ENCODE measurements around the gene IL34.
"Not testable (repeated sequence)": the region's sequence is repeated elsewhere in the genome, so short reads cannot be mapped to it uniquely, and the experiment has no call there.

Gene IL34

DNA sequence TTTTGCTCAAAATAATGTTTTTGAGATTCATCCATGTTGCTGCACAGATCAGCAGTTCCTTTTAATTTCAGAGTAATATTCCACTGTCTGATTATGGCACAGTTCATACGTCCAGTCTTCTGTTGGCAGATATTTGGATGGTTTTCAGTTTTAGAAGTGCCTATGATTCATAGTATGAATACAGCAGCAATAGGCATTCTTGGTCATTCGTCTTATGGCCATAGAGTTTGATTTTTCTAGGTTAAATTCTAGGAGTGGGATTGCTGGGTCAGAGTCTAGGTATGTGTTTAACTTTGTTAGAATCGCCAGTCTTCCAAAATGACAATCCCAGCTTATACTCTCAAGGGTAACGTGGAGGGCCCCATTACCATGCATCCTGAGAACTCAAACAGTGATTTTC, 11.5 kb upstream of the IL34 start:
- H3K36me3 ChIP-seq = no peaks in the 10 kb centered on the region
- no peaks in the 10 kb centered on the region for H3K27me3 ChIP-seq
- TF ChIP-seq, protein P1, sequence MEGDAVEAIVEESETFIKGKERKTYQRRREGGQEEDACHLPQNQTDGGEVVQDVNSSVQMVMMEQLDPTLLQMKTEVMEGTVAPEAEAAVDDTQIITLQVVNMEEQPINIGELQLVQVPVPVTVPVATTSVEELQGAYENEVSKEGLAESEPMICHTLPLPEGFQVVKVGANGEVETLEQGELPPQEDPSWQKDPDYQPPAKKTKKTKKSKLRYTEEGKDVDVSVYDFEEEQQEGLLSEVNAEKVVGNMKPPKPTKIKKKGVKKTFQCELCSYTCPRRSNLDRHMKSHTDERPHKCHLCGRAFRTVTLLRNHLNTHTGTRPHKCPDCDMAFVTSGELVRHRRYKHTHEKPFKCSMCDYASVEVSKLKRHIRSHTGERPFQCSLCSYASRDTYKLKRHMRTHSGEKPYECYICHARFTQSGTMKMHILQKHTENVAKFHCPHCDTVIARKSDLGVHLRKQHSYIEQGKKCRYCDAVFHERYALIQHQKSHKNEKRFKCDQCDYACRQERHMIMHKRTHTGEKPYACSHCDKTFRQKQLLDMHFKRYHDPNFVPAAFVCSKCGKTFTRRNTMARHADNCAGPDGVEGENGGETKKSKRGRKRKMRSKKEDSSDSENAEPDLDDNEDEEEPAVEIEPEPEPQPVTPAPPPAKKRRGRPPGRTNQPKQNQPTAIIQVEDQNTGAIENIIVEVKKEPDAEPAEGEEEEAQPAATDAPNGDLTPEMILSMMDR (IDR thresholded peaks at IDR 0.05) = no peak
- no peaks in the 10 kb centered on the region for H3K9me3 ChIP-seq
- no peak overlapping the region for H3K4me3 ChIP-seq (ENCODE audit: low read depth in 1 of 2, low read length in 1 of 2)
- no peaks in the 10 kb centered on the region for H3K4me1 ChIP-seq (ENCODE audit: control insufficient read depth in 1 of 2, insufficient read depth in 1 of 2, low read depth in 1 of 2, low read length in 1 of 2)
- H3K27ac ChIP-seq = no peak overlapping the region

DNA sequence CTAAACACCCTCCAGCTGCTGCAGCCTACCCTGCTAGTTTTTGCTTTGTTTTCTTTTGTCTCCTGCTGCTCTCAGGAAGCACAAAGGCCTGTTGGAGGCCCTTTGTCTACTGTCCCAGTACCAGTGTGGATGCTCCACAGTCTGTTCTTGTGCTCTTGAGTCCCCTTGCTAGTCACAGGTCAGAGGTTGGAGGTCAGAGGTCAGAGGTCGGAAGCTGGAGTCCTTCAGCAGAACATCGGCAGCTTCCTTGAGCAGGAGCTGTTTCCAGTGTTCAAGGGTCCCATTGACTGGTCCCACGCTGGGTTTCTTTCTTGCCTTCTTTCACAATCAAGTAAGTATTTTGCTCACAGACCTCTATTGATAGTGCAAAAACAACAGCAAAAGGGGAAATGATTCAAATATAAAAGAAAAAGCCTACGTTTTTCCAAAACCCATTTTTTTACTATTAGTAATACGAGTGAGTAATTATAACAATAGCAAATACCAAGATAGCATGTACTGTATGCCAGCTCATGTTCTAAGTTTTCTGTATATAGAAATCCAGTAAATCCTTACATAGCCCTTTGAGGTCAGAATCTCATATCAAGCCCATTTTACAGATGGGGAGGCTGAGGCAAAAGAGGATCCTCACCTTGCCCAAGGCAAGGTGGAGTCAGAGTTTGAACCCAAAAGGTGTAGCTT, 10.9 kb upstream of the IL34 start:
- Histone ChIP-seq H3K4me1 (ENCODE audit: control insufficient read depth in 1 of 2, insufficient read depth in 1 of 2, low read depth in 1 of 2, low read length in 1 of 2) (no peaks in the 10 kb centered on the region), H3K36me3 (no peaks in the 10 kb centered on the region), H3K27ac (no peak overlapping the region), H3K9me3 (no peaks in the 10 kb centered on the region), H3K27me3 (no peaks in the 10 kb centered on the region), H3K4me3 (ENCODE audit: low read depth in 1 of 2, low read length in 1 of 2) (no peak overlapping the region)
- TF ChIP-seq, protein P1 (IDR thresholded peaks at IDR 0.05) = no peak

DNA sequence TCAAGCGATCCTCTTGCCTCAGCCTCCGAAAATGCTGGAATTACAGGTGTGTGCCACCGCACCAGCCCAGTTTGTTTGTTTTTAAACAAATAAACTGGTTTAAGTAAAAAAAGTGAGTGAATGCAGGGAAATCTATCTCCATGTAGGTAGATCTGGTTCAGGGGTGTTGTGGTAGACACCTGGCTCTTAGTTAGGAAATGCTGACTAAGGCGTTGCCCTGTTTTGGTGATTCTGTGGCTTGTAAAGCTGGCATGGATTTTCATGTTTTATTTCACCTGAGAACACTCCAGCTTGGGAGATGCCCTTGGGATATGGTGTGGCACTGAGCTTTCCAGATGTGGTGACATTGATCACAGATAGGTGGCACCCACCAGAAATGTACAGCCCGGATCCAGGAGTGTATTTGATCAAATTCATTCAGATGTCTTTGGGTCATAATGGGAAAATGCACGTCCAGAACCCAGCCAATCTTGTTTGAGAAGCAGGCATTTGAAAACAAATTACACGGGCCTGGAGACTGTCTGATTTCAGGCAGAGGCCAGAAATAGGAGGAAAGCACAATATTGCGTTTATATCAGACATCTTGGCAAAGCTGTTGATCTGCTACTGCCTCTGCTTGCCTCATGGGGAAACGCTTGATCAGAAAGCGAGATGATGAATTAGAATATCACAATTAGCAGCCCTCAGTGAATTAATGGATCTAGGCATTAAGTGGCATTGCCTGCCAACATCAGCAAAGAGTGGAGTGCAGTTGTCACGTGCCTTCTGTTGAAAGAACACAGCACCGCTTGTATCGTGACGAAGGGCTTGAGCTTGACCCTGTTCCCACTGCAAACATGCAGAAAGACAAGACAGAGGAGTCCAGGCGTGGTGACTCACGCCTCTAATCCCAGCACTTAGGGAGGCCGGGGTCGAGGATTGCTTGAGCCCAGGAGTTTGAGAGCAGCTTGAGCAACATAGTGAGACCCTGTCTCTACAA, 7.3 kb upstream of the IL34 start:
- no peaks in the 10 kb centered on the region for H3K4me1 ChIP-seq (ENCODE audit: control insufficient read depth in 1 of 2, insufficient read depth in 1 of 2, low read depth in 1 of 2, low read length in 1 of 2)
- H3K9me3 ChIP-seq = no peaks in the 10 kb centered on the region
- H3K27ac ChIP-seq = no peak overlapping the region
- H3K27me3 ChIP-seq = no peaks in the 10 kb centered on the region
- H3K36me3 ChIP-seq = no peaks in the 10 kb centered on the region
- TF ChIP-seq, protein P1 (IDR thresholded peaks at IDR 0.05) = no peak
- no peak overlapping the region for H3K4me3 ChIP-seq (ENCODE audit: low read depth in 1 of 2, low read length in 1 of 2)

DNA sequence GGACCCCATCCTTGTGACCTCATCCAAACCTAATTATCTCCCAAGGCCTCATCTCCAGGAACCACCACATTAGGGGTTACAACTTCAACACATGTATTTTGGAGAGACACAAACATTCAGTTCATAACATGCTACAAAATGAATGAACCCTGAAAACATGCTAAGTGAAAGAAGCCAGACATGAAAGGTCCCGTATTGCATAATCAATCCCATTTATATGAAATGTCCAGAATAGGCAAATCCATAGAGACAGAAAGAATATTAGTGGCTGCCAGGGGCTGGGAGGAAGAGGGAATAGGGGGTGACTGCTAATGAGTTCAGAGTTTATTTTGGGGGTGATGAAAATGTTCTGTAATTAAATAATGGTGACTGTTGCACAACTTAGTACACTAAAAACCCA, 3.7 kb upstream of the IL34 start:
- TF ChIP-seq, protein P1 (IDR thresholded peaks at IDR 0.05) = no peak
- Histone ChIP-seq H3K4me1 (ENCODE audit: control insufficient read depth in 1 of 2, insufficient read depth in 1 of 2, low read depth in 1 of 2, low read length in 1 of 2) (no peaks in the 10 kb centered on the region), H3K27ac (no peak overlapping the region)

DNA sequence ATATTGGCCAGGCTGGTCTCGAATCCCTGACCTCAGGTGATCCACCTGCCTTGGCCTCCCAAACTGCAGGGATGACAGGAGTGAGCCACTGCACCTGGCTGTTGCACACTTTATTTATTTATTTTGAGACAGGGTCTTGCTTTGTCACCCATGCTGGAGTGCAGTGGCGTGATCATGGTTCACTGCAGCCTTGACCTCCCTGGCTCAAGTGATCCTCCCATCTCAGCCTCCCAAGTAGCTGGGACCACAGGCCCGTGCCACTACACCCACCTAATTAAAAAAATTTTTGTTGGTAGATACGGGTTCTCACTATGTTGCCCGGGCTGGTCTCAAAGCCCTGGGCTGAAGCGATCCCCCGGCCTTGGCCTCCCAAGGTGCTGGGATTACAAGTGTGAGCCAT, 3.1 kb upstream of the IL34 start:
- not testable (repeated sequence) for H3K27ac ChIP-seq; H3K27me3 ChIP-seq; H3K36me3 ChIP-seq; H3K9me3 ChIP-seq; H3K4me3 ChIP-seq (ENCODE audit: low read depth in 1 of 2, low read length in 1 of 2); H3K4me1 ChIP-seq (ENCODE audit: control insufficient read depth in 1 of 2, insufficient read depth in 1 of 2, low read depth in 1 of 2, low read length in 1 of 2)

More for the DNA sequence above, 3.7 kb upstream of the IL34 start:
- Histone ChIP-seq H3K36me3 (no peaks in the 10 kb centered on the region), H3K27me3 (no peaks in the 10 kb centered on the region), H3K9me3 (no peaks in the 10 kb centered on the region), H3K4me3 (ENCODE audit: low read depth in 1 of 2, low read length in 1 of 2) (no peak overlapping the region)
